ENCODE measurements around the gene TEX29. TPM values are rescaled to one million over a fixed set of nuclear protein-coding genes. Genes with fewer than 3 reads are reported as not detected.

TEX29 gene
- total RNA-seq, 1 donor from 2014 or later, result 2.9 TPM

- intact Hi-C loops (cut with DNase I), result no loop called here
- H3K4me1 ChIP-seq, result no peaks in the 10 kb centered on the region
- peak; percentile 52 to 56 for DNase-seq (ENCODE audit: extremely low spot score in 2 of 2)
Observed at GRCh38 chr13:111347438-111347837, 27.0 kb downstream of the TEX29 start.

DNA sequence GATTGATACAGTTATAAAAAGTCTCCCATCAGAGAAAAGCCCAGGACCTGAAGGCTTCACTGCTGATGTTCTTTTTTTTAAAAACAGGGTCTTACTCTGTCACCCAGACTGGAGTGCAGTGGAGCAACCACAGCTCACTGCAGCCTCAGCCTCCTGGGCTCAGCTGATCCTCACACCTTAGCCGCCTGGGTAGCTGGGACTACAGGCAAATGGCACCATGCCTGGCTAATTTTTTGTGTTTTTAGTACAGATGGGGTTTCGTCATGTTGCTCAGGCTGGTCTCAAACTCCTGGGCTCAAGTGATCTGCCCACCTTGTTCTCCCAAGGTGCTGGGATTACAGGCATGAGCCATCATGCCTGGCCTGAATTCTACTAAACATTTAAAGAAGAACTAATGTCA, 33.1 kb downstream of the TEX29 start:
- DNase-seq (ENCODE audit: extremely low spot score in 2 of 2), result peak; percentile 29 to 67
- H3K27me3 ChIP-seq, result no peaks in the 10 kb centered on the region
- H3K27ac ChIP-seq, result no peak overlapping the region
- H3K9me3 ChIP-seq, result no peaks in the 10 kb centered on the region
- H3K4me3 ChIP-seq, result no peak overlapping the region
- no peaks in the 10 kb centered on the region for H3K4me1 ChIP-seq
- intact Hi-C loops (cut with DNase I), result no loop called here
- no peak for TF ChIP-seq POLR2AphosphoS5 (IDR thresholded peaks at IDR 0.05; ENCODE audit: insufficient read depth in 1 of 2, low read depth in 1 of 2)
- no peak for TF ChIP-seq POLR2A (IDR thresholded peaks at IDR 0.05)
- TF ChIP-seq, protein P1, sequence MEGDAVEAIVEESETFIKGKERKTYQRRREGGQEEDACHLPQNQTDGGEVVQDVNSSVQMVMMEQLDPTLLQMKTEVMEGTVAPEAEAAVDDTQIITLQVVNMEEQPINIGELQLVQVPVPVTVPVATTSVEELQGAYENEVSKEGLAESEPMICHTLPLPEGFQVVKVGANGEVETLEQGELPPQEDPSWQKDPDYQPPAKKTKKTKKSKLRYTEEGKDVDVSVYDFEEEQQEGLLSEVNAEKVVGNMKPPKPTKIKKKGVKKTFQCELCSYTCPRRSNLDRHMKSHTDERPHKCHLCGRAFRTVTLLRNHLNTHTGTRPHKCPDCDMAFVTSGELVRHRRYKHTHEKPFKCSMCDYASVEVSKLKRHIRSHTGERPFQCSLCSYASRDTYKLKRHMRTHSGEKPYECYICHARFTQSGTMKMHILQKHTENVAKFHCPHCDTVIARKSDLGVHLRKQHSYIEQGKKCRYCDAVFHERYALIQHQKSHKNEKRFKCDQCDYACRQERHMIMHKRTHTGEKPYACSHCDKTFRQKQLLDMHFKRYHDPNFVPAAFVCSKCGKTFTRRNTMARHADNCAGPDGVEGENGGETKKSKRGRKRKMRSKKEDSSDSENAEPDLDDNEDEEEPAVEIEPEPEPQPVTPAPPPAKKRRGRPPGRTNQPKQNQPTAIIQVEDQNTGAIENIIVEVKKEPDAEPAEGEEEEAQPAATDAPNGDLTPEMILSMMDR (IDR thresholded peaks at IDR 0.05), result no peak
- H3K36me3 ChIP-seq, result no peaks in the 10 kb centered on the region

More at GRCh38 chr13:111347438-111347837, 27.0 kb downstream of the TEX29 start:
- Histone ChIP-seq H3K9me3 (no peaks in the 10 kb centered on the region), H3K27ac (no peak overlapping the region), H3K27me3 (no peaks in the 10 kb centered on the region), H3K36me3 (no peaks in the 10 kb centered on the region), H3K4me3 (no peak overlapping the region)
- TF ChIP-seq, protein P1 (IDR thresholded peaks at IDR 0.05), result no peak
- TF ChIP-seq POLR2AphosphoS5 (IDR thresholded peaks at IDR 0.05; ENCODE audit: insufficient read depth in 1 of 2, low read depth in 1 of 2) (no peak), POLR2A (IDR thresholded peaks at IDR 0.05) (no peak)

DNA sequence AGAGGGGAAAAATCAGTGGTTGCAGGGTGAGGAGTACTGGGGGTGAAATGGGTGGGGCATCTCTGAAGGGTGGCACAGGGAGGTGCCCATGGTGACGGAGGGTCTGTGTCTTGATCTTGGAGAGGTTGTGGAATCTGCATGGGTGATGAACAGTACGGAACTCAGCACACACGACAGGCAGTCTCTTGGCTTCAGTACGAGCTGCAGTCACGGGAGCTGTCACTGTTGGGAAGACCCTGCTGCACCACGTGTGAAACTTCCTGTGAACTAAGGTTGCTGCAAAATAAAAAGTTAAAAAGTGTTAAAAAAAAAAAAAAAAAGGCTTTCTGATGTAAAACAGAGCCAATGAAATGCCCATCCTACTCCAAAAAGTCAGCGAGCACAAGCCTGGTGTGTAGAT, 34.3 kb downstream of the TEX29 start:
- Histone ChIP-seq H3K9me3 (no peaks in the 10 kb centered on the region), H3K4me1 (no peaks in the 10 kb centered on the region), H3K36me3 (no peaks in the 10 kb centered on the region), H3K27me3 (no peaks in the 10 kb centered on the region), H3K4me3 (no peak overlapping the region), H3K27ac (no peak overlapping the region)
- peak; percentile 29 to 37 for DNase-seq (ENCODE audit: extremely low spot score in 2 of 2)
- TF ChIP-seq POLR2AphosphoS5 (IDR thresholded peaks at IDR 0.05; ENCODE audit: insufficient read depth in 1 of 2, low read depth in 1 of 2) (no peak), POLR2A (IDR thresholded peaks at IDR 0.05) (no peak)
- TF ChIP-seq, protein P1 (IDR thresholded peaks at IDR 0.05), result no peak
- intact Hi-C loops (cut with DNase I), result no loop called here

GRCh38 chr13:111356795-111357194, 36.4 kb downstream of the TEX29 start:
- Histone ChIP-seq H3K9me3 (no peaks in the 10 kb centered on the region), H3K36me3 (no peaks in the 10 kb centered on the region), H3K4me3 (no peak overlapping the region), H3K27ac (no peak overlapping the region), H3K27me3 (no peaks in the 10 kb centered on the region), H3K4me1 (no peaks in the 10 kb centered on the region)
- peak in 1 of 2 donors; percentile 34 for DNase-seq (ENCODE audit: extremely low spot score in 2 of 2)
- TF ChIP-seq POLR2AphosphoS5 (IDR thresholded peaks at IDR 0.05; ENCODE audit: insufficient read depth in 1 of 2, low read depth in 1 of 2) (no peak), POLR2A (IDR thresholded peaks at IDR 0.05) (no peak)
- TF ChIP-seq, protein P1 (IDR thresholded peaks at IDR 0.05), result no peak
- intact Hi-C loops (cut with DNase I), result no loop called here

- TF ChIP-seq, protein P1 (IDR thresholded peaks at IDR 0.05), result no peak
- TF ChIP-seq POLR2AphosphoS5 (IDR thresholded peaks at IDR 0.05; ENCODE audit: insufficient read depth in 1 of 2, low read depth in 1 of 2) (no peak), POLR2A (IDR thresholded peaks at IDR 0.05) (no peak)
- intact Hi-C loops (cut with DNase I), result no loop called here
- no peak overlapping the region for H3K4me3 ChIP-seq
- H3K27me3 ChIP-seq, result no peaks in the 10 kb centered on the region
- H3K9me3 ChIP-seq, result no peaks in the 10 kb centered on the region
- peak; percentile 46 to 56 for DNase-seq (ENCODE audit: extremely low spot score in 2 of 2)
- no peaks in the 10 kb centered on the region for H3K36me3 ChIP-seq
- H3K4me1 ChIP-seq, result no peaks in the 10 kb centered on the region
- H3K27ac ChIP-seq, result no peak overlapping the region
Observed at GRCh38 chr13:111359237-111359915, 38.9 kb downstream of the TEX29 start.
